DOHH2 (cell line): ENCODE data around the gene CDC37L1.

Experiments
- H3F3A ChIP-seq: fragments of 200-600 bp; sonication (generic), shearing (Covaris generic); 2 replicates; pipeline ENCODE4 v1.6.0; 2016; ENCODE audit warnings: antibody characterized with exemption, mild to moderate bottlenecking; ENCODE audit not compliant: control insufficient read depth, insufficient read depth
- H3K27ac ChIP-seq: fragments of 200-600 bp; sonication (generic); 2 replicates; pipeline ENCODE4 v1.5.1; 2014; ENCODE audit warnings: low read depth, mild to moderate bottlenecking, low read length, moderate library complexity
- H3K27me3 ChIP-seq: fragments of 200-600 bp; sonication (generic); 2 replicates; pipeline ENCODE4 v1.6.1; 2014; ENCODE audit warnings: mild to moderate bottlenecking, low read length, mixed read lengths; ENCODE audit not compliant: control insufficient read depth
- H3K36me3 ChIP-seq: fragments of 200-600 bp; sonication (generic); 2 replicates; pipeline ENCODE4 v1.6.1; 2014; ENCODE audit warnings: mild to moderate bottlenecking, low read length, moderate library complexity, mixed read lengths; ENCODE audit not compliant: control insufficient read depth
- H3K4me1 ChIP-seq: fragments of 200-600 bp; sonication (generic); 2 replicates; pipeline ENCODE4 v1.6.1; 2014; ENCODE audit warnings: mild to moderate bottlenecking, low read length, mixed read lengths; ENCODE audit not compliant: control insufficient read depth
- H3K4me2 ChIP-seq: fragments of 200-600 bp; sonication (generic); 2 replicates; pipeline ENCODE4 v1.6.0; 2014; ENCODE audit warnings: mild to moderate bottlenecking, low read length, moderate library complexity
- H3K4me3 ChIP-seq: fragments of 200-600 bp; sonication (generic); 2 replicates; pipeline ENCODE4 v1.5.1; 2014; ENCODE audit warnings: mild to moderate bottlenecking, low read length, mixed read lengths
- H3K79me2 ChIP-seq: fragments of 200-600 bp; sonication (generic); 2 replicates; pipeline ENCODE4 v1.6.1; 2014; ENCODE audit warnings: mild to moderate bottlenecking, low read length, mixed read lengths; ENCODE audit not compliant: control insufficient read depth
- H3K9me2 ChIP-seq: fragments of 200-600 bp; sonication (generic); replicated peaks from 2 replicates; pipeline ENCODE4 v1.6.1; 2014; ENCODE audit warnings: mild to moderate bottlenecking, low read length, mixed read lengths; ENCODE audit not compliant: control insufficient read depth
- H3K9me3 ChIP-seq: fragments of 200-600 bp; sonication (generic); 2 replicates; pipeline ENCODE4 v1.6.1; 2014; ENCODE audit warnings: antibody characterized with exemption, low read length, mixed read lengths; ENCODE audit not compliant: control insufficient read depth, insufficient read depth
- H4K20me1 ChIP-seq: fragments of 200-600 bp; sonication (generic); 2 replicates; pipeline ENCODE4 v1.6.0; 2014; ENCODE audit warnings: low read depth, mild to moderate bottlenecking, antibody characterized with exemption, low read length, moderate library complexity; ENCODE audit not compliant: control insufficient read depth, insufficient read depth
- CTCF ChIP-seq: fragments of 200-600 bp; sonication (generic); IDR thresholded peaks from one replicate; pipeline ENCODE4 v1.5.1; 2014; ENCODE audit warnings: antibody characterized with exemption, mild to moderate bottlenecking, low read depth, low read length; ENCODE audit not compliant: poor library complexity, severe bottlenecking
- EZH2phosphoT487 ChIP-seq: fragments of 200-600 bp; sonication (generic); IDR thresholded peaks from 2 replicates; pipeline ENCODE4 v1.6.1; 2017; ENCODE audit warnings: borderline replicate concordance, mild to moderate bottlenecking, antibody characterized with exemption, low read length, moderate library complexity, mixed read lengths

CDC37L1 gene

GRCh38 chr9:4668604-4669003 is 10.8 kb upstream of the CDC37L1 start:
- peaks cover 5% of the 10 kb centered on the region for H3K27me3 ChIP-seq
- H3K4me1 ChIP-seq = peaks cover 43% of the 10 kb centered on the region
- TF ChIP-seq CTCF = no peak
- TF ChIP-seq EZH2phosphoT487 = no peak
- no peak overlapping the region for H3K4me3 ChIP-seq
- H3F3A ChIP-seq = peaks cover 8% of the 10 kb centered on the region; the same call in 1 of the 2 replicates
- H3K36me3 ChIP-seq = no peaks in the 10 kb centered on the region
- H3K27ac ChIP-seq = no peak overlapping the region
- 0 out of 2 replicates have a peak, but pooled peaks cover 5% of the 10 kb centered on the region for H3K79me2 ChIP-seq
- no peaks in the 10 kb centered on the region for H3K9me3 ChIP-seq
- H4K20me1 ChIP-seq = no peaks in the 10 kb centered on the region
- no peak overlapping the region for H3K4me2 ChIP-seq
- no peaks in the 10 kb centered on the region for H3K9me2 ChIP-seq

- H3K9me3 ChIP-seq = no peaks in the 10 kb centered on the region
- H3K27ac ChIP-seq = no peak overlapping the region
- TF ChIP-seq CTCF (no peak), EZH2phosphoT487 (no peak)
- H3K27me3 ChIP-seq = peaks cover 5% of the 10 kb centered on the region
- peaks cover 3% of the 10 kb centered on the region; the same call in 1 of the 2 replicates for H3F3A ChIP-seq
- H3K79me2 ChIP-seq = 0 out of 2 replicates have a peak, but pooled peaks cover under 1% of the 10 kb centered on the region
- no peaks in the 10 kb centered on the region for H3K36me3 ChIP-seq
- H4K20me1 ChIP-seq = no peaks in the 10 kb centered on the region
- no peak overlapping the region for H3K4me2 ChIP-seq
- no peaks in the 10 kb centered on the region for H3K9me2 ChIP-seq
- no peak overlapping the region for H3K4me3 ChIP-seq
- peaks cover 30% of the 10 kb centered on the region for H3K4me1 ChIP-seq
Observed at GRCh38 chr9:4669890-4670289, 9.5 kb upstream of the CDC37L1 start.

GRCh38 chr9:4670591-4670990 is 8.8 kb upstream of the CDC37L1 start:
- H3K4me3 ChIP-seq = no peak overlapping the region
- no peaks in the 10 kb centered on the region for H4K20me1 ChIP-seq
- no peaks in the 10 kb centered on the region for H3K9me3 ChIP-seq
- no peaks in the 10 kb centered on the region for H3K79me2 ChIP-seq
- no peak overlapping the region for H3K27ac ChIP-seq
- peaks cover 23% of the 10 kb centered on the region for H3K4me1 ChIP-seq
- H3F3A ChIP-seq = no peaks in the 10 kb centered on the region
- H3K36me3 ChIP-seq = no peaks in the 10 kb centered on the region
- peaks cover 5% of the 10 kb centered on the region for H3K27me3 ChIP-seq
- TF ChIP-seq EZH2phosphoT487 (no peak), CTCF (no peak)
- H3K4me2 ChIP-seq = no peak overlapping the region
- no peaks in the 10 kb centered on the region for H3K9me2 ChIP-seq
